Adrenal gland (tissue), 5 donors: ENCODE results near the gene GP1BA.

Experiments
- POLR2A ChIP-seq, 2 donors: fragments of 450-650 bp; IDR thresholded peaks; one replicate each; pipeline ENCODE4 v1.6.1; 2017; ENCODE audit warnings: antibody characterized with exemption in 2 of 2, mild to moderate bottlenecking in 2 of 2, moderate library complexity in 1 of 2
- TF ChIP-seq, protein P1 (sequence below), 6 experiments: fragments of 450-650 bp in 4 of 6; fragments of 200-600 bp in 2 of 6; sonication (generic) in 1 of 6; IDR thresholded peaks; 1 replicate in 5 of 6; 2 replicates in 1 of 6; pipeline versions ENCODE4 v1.5.1 to v1.8.0; 2016 to 2021; ENCODE audit warnings: antibody characterized with exemption in 6 of 6, mild to moderate bottlenecking in 2 of 6, moderate library complexity in 1 of 6
- donor health status: DM: no; HTN: no; CAD: no.

DNA sequence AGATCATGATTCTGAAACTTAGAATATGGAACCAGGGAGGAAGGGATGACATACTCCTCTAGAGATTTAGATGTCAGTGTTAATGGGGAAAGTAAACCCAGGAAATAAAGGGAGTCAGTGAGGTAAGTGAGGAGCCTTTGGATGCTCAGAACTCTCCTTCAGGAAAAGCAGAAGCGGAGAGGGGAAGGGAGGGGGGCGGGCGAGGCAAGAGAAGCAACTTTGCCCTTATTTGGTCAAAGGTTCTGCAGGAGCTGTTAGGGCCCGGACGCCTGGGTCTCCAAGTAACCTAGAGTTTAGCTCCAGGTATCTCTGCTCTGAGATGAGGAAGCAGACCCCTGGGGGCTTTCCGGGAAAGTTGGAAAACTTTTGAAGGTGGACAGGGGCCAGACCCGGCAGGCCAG lies 14.9 kb downstream of the GP1BA start:
- TF ChIP-seq, protein P1, sequence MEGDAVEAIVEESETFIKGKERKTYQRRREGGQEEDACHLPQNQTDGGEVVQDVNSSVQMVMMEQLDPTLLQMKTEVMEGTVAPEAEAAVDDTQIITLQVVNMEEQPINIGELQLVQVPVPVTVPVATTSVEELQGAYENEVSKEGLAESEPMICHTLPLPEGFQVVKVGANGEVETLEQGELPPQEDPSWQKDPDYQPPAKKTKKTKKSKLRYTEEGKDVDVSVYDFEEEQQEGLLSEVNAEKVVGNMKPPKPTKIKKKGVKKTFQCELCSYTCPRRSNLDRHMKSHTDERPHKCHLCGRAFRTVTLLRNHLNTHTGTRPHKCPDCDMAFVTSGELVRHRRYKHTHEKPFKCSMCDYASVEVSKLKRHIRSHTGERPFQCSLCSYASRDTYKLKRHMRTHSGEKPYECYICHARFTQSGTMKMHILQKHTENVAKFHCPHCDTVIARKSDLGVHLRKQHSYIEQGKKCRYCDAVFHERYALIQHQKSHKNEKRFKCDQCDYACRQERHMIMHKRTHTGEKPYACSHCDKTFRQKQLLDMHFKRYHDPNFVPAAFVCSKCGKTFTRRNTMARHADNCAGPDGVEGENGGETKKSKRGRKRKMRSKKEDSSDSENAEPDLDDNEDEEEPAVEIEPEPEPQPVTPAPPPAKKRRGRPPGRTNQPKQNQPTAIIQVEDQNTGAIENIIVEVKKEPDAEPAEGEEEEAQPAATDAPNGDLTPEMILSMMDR (IDR thresholded peaks at IDR 0.05), result no peak
- TF ChIP-seq POLR2A (IDR thresholded peaks at IDR 0.05), result no peak
